Activated CD4-positive, alpha-beta T cell treated with anti-CD3 and anti-CD28 coated beads for 36 hours (primary cell): ENCODE results near the gene BATF. TPM values are rescaled to one million over a fixed set of nuclear protein-coding genes. Genes with fewer than 3 reads are reported as not detected.

Experiments
- ATAC-seq: fragments of 200-7000 bp; cut with Tn5 transposase; one replicate; pipeline ENCODE4 v1.10.0; 2021; ENCODE audit warnings: mild to moderate bottlenecking, moderate library complexity
- CTCF ChIA-PET: fragments of 350-600 bp; sonication (Branson Sonifier 250); formaldehyde crosslinking; loops from one replicate; lab custom pipeline; 2021; ENCODE audit warnings: antibody characterized with exemption; lab: Charles Lee
- POLR2A ChIA-PET: fragments of 350-600 bp; sonication (Branson Sonifier 250); formaldehyde crosslinking; loops from one replicate; lab custom pipeline; 2021; ENCODE audit warnings: antibody characterized with exemption, inconsistent platforms; lab: Charles Lee
- DNase-seq: peaks from one replicate; pipeline ENCODE4 v3.0.0-alpha.2; 2020
- H3K27ac Mint-ChIP-seq: one replicate; pipeline ENCODE4 v1.8.0; 2021; ENCODE audit warnings: mixed read lengths
- H3K27me3 Mint-ChIP-seq: one replicate; pipeline ENCODE4 v1.8.0; 2021; ENCODE audit warnings: mixed read lengths
- H3K36me3 Mint-ChIP-seq: one replicate; pipeline ENCODE4 v1.8.0; 2021; ENCODE audit warnings: low read depth, mixed read lengths
- H3K4me1 Mint-ChIP-seq: one replicate; pipeline ENCODE4 v1.8.0; 2021; ENCODE audit warnings: mixed read lengths
- H3K4me3 Mint-ChIP-seq: one replicate; pipeline ENCODE4 v1.8.0; 2021; ENCODE audit warnings: mild to moderate bottlenecking, moderate library complexity, mixed read lengths
- H3K9me3 Mint-ChIP-seq: one replicate; pipeline ENCODE4 v1.8.0; 2021; ENCODE audit warnings: low read depth, mixed read lengths
- intact Hi-C, 2 experiments: fragments of 100-400 bp; cut with DNase I in 1 of 2; cut with micrococcal nuclease in 1 of 2; formaldehyde crosslinking; loops; one replicate each; pipeline versions ENCODE4 v1.14.2 to v1.15.1; 2022 to 2024; cut with DNase I, micrococcal nuclease
- total RNA-seq, 2 experiments: library from RNA; stranded (reverse); gene quantifications; one replicate each; pipeline ENCODE4 v1.2.3, GENCODE V29; 2021

Gene BATF
- total RNA-seq, 2 experiments from 2014 or later: 165 to 187 TPM

- Mint-ChIP-seq H3K27me3 (no peaks in the 10 kb centered on the region), H3K4me3 (peak overlapping the region; percentile 52), H3K27ac (peak overlapping the region; percentile 98), H3K36me3 (peaks cover 70% of the 10 kb centered on the region), H3K4me1 (peaks cover 87% of the 10 kb centered on the region), H3K9me3 (no peaks in the 10 kb centered on the region)
- intact Hi-C loops: loop anchor here in 1 of 2 experiments (1.0 to 5.0 kb wide), 4 partner anchors 16 to 366 kb away; partner anchors contain the start of genes TMED10 and TTLL5
- ChIA-PET POLR2A (interaction anchor here (0.5 to 3.5 kb wide), 6 partner anchors 12 to 23 kb away, joined by 3 to 35 read pairs (median 16); partner anchors contain the start of gene BATF), CTCF (interaction anchor here (0.6 to 8.8 kb wide), 9 partner anchors 13 to 1308 kb away, joined by 3 to 98 read pairs (median 6); no protein-coding TSS in a partner anchor)
- no peak for ATAC-seq
- peak; percentile 27 for DNase-seq
Observed at GRCh38 chr14:75543786-75544185, 21.5 kb downstream of the BATF start.

GRCh38 chr14:75545907-75546306, 23.6 kb downstream of the BATF start:
- Mint-ChIP-seq H3K36me3 (peaks cover 52% of the 10 kb centered on the region), H3K9me3 (no peaks in the 10 kb centered on the region), H3K4me3 (no peak overlapping the region), H3K4me1 (peaks cover 86% of the 10 kb centered on the region), H3K27ac (peak overlapping the region; percentile 83), H3K27me3 (no peaks in the 10 kb centered on the region)
- ChIA-PET POLR2A (no interaction called here), CTCF (interaction anchor here (0.7 to 8.8 kb wide), 3 partner anchors 16 to 57 kb away, joined by 3 to 98 read pairs (median 3); no protein-coding TSS in a partner anchor)
- intact Hi-C loops: no loop called here
- no peak for ATAC-seq
- DNase-seq: no peak

GRCh38 chr14:75547552-75548250, 25.4 kb downstream of the BATF start:
- ATAC-seq: no peak
- peaks cover 41% of the 10 kb centered on the region for H3K36me3 Mint-ChIP-seq
- ChIA-PET CTCF (interaction anchor here (0.5 to 8.8 kb wide), 2 partner anchors 14 to 54 kb away, joined by 3 to 98 read pairs; no protein-coding TSS in a partner anchor), POLR2A (interaction anchor here (0.6 kb wide), 1 partner anchor 10 kb away, joined by 3 read pairs; no protein-coding TSS in a partner anchor)
- H3K4me3 Mint-ChIP-seq: no peak overlapping the region
- peak; percentile 6 for DNase-seq
- peak overlapping the region; percentile 92 for H3K27ac Mint-ChIP-seq
- intact Hi-C loops: no loop called here
- H3K9me3 Mint-ChIP-seq: no peaks in the 10 kb centered on the region
- no peaks in the 10 kb centered on the region for H3K27me3 Mint-ChIP-seq
- H3K4me1 Mint-ChIP-seq: peaks cover 80% of the 10 kb centered on the region

- peak overlapping the region; percentile 39 for H3K4me3 Mint-ChIP-seq
- H3K9me3 Mint-ChIP-seq: no peaks in the 10 kb centered on the region
- intact Hi-C loops: no loop called here
- H3K27ac Mint-ChIP-seq: peak overlapping the region; percentile 92
- peaks cover 79% of the 10 kb centered on the region for H3K4me1 Mint-ChIP-seq
- POLR2A ChIA-PET: interaction anchor here (0.6 kb wide), 1 partner anchor 9 kb away, joined by 3 read pairs; no protein-coding TSS in a partner anchor
- DNase-seq (no peak), ATAC-seq (peak; percentile 17)
- CTCF ChIA-PET: interaction anchor here (0.5 to 1.6 kb wide), 7 partner anchors 9 to 106 kb away, joined by 3 to 7 read pairs (median 4); no protein-coding TSS in a partner anchor
- H3K36me3 Mint-ChIP-seq: peaks cover 41% of the 10 kb centered on the region
- H3K27me3 Mint-ChIP-seq: no peaks in the 10 kb centered on the region
Observed at GRCh38 chr14:75548544-75548943, 26.3 kb downstream of the BATF start.

- CTCF ChIA-PET: interaction anchor here (0.7 to 1.6 kb wide), 7 partner anchors 8 to 105 kb away, joined by 3 to 7 read pairs (median 4); no protein-coding TSS in a partner anchor
- peak overlapping the region; percentile 92 for H3K27ac Mint-ChIP-seq
- H3K4me3 Mint-ChIP-seq: no peak overlapping the region
- peaks cover 39% of the 10 kb centered on the region for H3K36me3 Mint-ChIP-seq
- ATAC-seq (peak; percentile 78), DNase-seq (peak; percentile 67)
- intact Hi-C loops: no loop called here
- POLR2A ChIA-PET: no interaction called here
- no peaks in the 10 kb centered on the region for H3K9me3 Mint-ChIP-seq
- no peaks in the 10 kb centered on the region for H3K27me3 Mint-ChIP-seq
- H3K4me1 Mint-ChIP-seq: peaks cover 79% of the 10 kb centered on the region
Observed at GRCh38 chr14:75549169-75549568, 26.9 kb downstream of the BATF start.

GRCh38 chr14:75551021-75551420, 28.8 kb downstream of the BATF start:
- ChIA-PET POLR2A (interaction anchor here (1.0 kb wide), 1 partner anchor 11 kb away, joined by 3 read pairs; no protein-coding TSS in a partner anchor), CTCF (interaction anchor here (1.0 to 1.7 kb wide), 2 partner anchors 11 to 62 kb away, joined by 3 to 5 read pairs; no protein-coding TSS in a partner anchor)
- intact Hi-C loops: no loop called here
- Mint-ChIP-seq H3K4me1 (peaks cover 82% of the 10 kb centered on the region), H3K27ac (peak overlapping the region; percentile 92), H3K4me3 (peak overlapping the region; percentile 5), H3K36me3 (peaks cover 28% of the 10 kb centered on the region), H3K27me3 (no peaks in the 10 kb centered on the region), H3K9me3 (no peaks in the 10 kb centered on the region)
- no peak for DNase-seq
- ATAC-seq: peak; percentile 2

GRCh38 chr14:75553157-75553556, 30.9 kb downstream of the BATF start:
- Mint-ChIP-seq H3K9me3 (peaks cover 3% of the 10 kb centered on the region), H3K4me3 (no peak overlapping the region), H3K27me3 (no peaks in the 10 kb centered on the region), H3K27ac (no peak overlapping the region), H3K36me3 (peaks cover 8% of the 10 kb centered on the region), H3K4me1 (peaks cover 74% of the 10 kb centered on the region)
- ATAC-seq (no peak), DNase-seq (no peak)
- intact Hi-C loops: no loop called here
- ChIA-PET POLR2A (interaction anchor here (0.6 kb wide), 1 partner anchor 14 kb away, joined by 3 read pairs; no protein-coding TSS in a partner anchor), CTCF (interaction anchor here (0.7 to 1.6 kb wide), 5 partner anchors 10 to 36 kb away, joined by 3 to 5 read pairs (median 4); no protein-coding TSS in a partner anchor)

GRCh38 chr14:75553761-75554364, 31.6 kb downstream of the BATF start:
- no peak for DNase-seq
- ChIA-PET CTCF (interaction anchor here (0.7 to 1.6 kb wide), 5 partner anchors 11 to 648 kb away, joined by 4 to 5 read pairs (median 4); no protein-coding TSS in a partner anchor), POLR2A (interaction anchor here (0.7 kb wide), 1 partner anchor 15 kb away, joined by 3 read pairs; no protein-coding TSS in a partner anchor)
- no peak for ATAC-seq
- Mint-ChIP-seq H3K4me3 (no peak overlapping the region), H3K36me3 (peaks cover 4% of the 10 kb centered on the region), H3K27me3 (no peaks in the 10 kb centered on the region), H3K4me1 (peaks cover 73% of the 10 kb centered on the region), H3K27ac (no peak overlapping the region), H3K9me3 (peaks cover 3% of the 10 kb centered on the region)
- intact Hi-C loops: no loop called here

- ChIA-PET POLR2A (interaction anchor here (0.7 kb wide), 1 partner anchor 15 kb away, joined by 3 read pairs; no protein-coding TSS in a partner anchor), CTCF (interaction anchor here (0.7 to 0.8 kb wide), 3 partner anchors 13 to 649 kb away, joined by 4 to 5 read pairs (median 4); no protein-coding TSS in a partner anchor)
- Mint-ChIP-seq H3K4me3 (no peak overlapping the region), H3K27me3 (no peaks in the 10 kb centered on the region), H3K4me1 (peaks cover 73% of the 10 kb centered on the region), H3K36me3 (peaks cover 2% of the 10 kb centered on the region), H3K27ac (no peak overlapping the region), H3K9me3 (peaks cover 3% of the 10 kb centered on the region)
- DNase-seq (no peak), ATAC-seq (no peak)
- intact Hi-C loops: no loop called here
Observed at GRCh38 chr14:75554482-75554881, 32.2 kb downstream of the BATF start.

- no peak for DNase-seq
- intact Hi-C loops: no loop called here
- Mint-ChIP-seq H3K27ac (peak overlapping the region; percentile 82), H3K36me3 (peaks cover 2% of the 10 kb centered on the region), H3K9me3 (peaks cover 7% of the 10 kb centered on the region), H3K4me1 (peaks cover 81% of the 10 kb centered on the region), H3K27me3 (no peaks in the 10 kb centered on the region), H3K4me3 (no peak overlapping the region)
- POLR2A ChIA-PET: no interaction called here
- CTCF ChIA-PET: interaction anchor here (7.1 kb wide), 1 partner anchor 15 kb away, joined by 98 read pairs; no protein-coding TSS in a partner anchor
- ATAC-seq: no peak
Observed at GRCh38 chr14:75558440-75558839, 36.2 kb downstream of the BATF start.
